A549 treated with dexamethasone at 1 μM for 4 hours (cell line): Measurements from ENCODE around the gene CHCHD10. TPM values are rescaled to one million over a fixed set of nuclear protein-coding genes. Genes with fewer than 3 reads are reported as not detected.

Source experiments
- total RNA-seq: library from RNA; stranded (reverse); fragments of 200-300 nt; extraction: Qiagen RNA extraction; gene quantifications from 5 replicates; pipeline ENCODE4 v1.2.3, GENCODE V29; 2022

The CHCHD10 gene
- total RNA-seq: 92.9 to 197 TPM (median 166 TPM) in 5 replicates

GRCh38 chr22:23767673-23768548, at the start of gene CHCHD10:
CHCHD10 (minus strand) TSS chr22:23767972; CDS start chr22:23767874, 98 bp downstream.

GRCh38 chr22:23786752-23787599, 19.2 kb upstream of the CHCHD10 start, which contains the start of gene SMARCB1:
SMARCB1 (plus strand) TSS chr22:23786966; CDS start chr22:23787170, 204 bp downstream.

GRCh38 chr22:23772649-23773473, 5.1 kb upstream of the CHCHD10 start, which contains the start of gene MMP11:
MMP11 (plus strand) TSS chr22:23772849; CDS start chr22:23772871, 22 bp downstream.

GRCh38 chr22:23762842-23763578, 4.8 kb downstream of the CHCHD10 start, which contains the start of gene C22orf15:
C22orf15 (plus strand) TSS chr22:23762990; CDS start chr22:23763307, 317 bp downstream.

GRCh38 chr22:23754220-23754919, 13.4 kb downstream of the CHCHD10 start, which contains the start of gene VPREB3:
VPREB3 (minus strand) TSS chr22:23754425; CDS start chr22:23754363, 62 bp downstream.

GRCh38 chr22:23750714-23751440, 16.9 kb downstream of the CHCHD10 start, which contains the start of gene ZNF70:
ZNF70 (minus strand) TSS chr22:23751112; CDS start chr22:23745140, 5,972 bp downstream.

Other genes with a start within 250 kb of the CHCHD10 start
- not detected in 5 replicates for gene IGLL1, start 187.7 kb downstream of the CHCHD10 start, total RNA-seq
- gene DRICH1, start 135.7 kb downstream of the CHCHD10 start, total RNA-seq: 0.11 to 0.41 TPM (median 0.12 TPM) in 4 of 5 replicates, not detected in the other
- not detected in 5 replicates for gene RGL4, start 77.0 kb downstream of the CHCHD10 start, total RNA-seq
- 1.1 to 1.5 TPM (median 1.3 TPM) in 5 replicates for gene ZNF70, start 16.9 kb downstream of the CHCHD10 start, total RNA-seq
- 0.33 to 1.2 TPM (median 0.80 TPM) in 5 replicates for gene VPREB3, start 13.5 kb downstream of the CHCHD10 start, total RNA-seq
- not detected in 5 replicates for gene C22orf15, start 5.0 kb downstream of the CHCHD10 start, total RNA-seq
- gene MMP11, start 4.9 kb upstream of the CHCHD10 start, total RNA-seq: 0.13 to 0.24 TPM (median 0.15 TPM) in 5 replicates
- gene SMARCB1, start 19.0 kb upstream of the CHCHD10 start, total RNA-seq: 49.6 to 56.0 TPM (median 54.7 TPM) in 5 replicates
- 0.35 to 0.88 TPM (median 0.74 TPM) in 5 replicates for gene DERL3, start 71.0 kb upstream of the CHCHD10 start, total RNA-seq
- gene SLC2A11, start 89.9 kb upstream of the CHCHD10 start, total RNA-seq: 7.9 to 11.3 TPM (median 10.2 TPM) in 5 replicates
- 512 to 892 TPM (median 860 TPM) in 5 replicates for gene MIF, start 126.4 kb upstream of the CHCHD10 start, total RNA-seq
- 0.16 to 0.35 TPM (median 0.26 TPM) in 5 replicates for gene GSTT2B, start 193.2 kb upstream of the CHCHD10 start, total RNA-seq
- 1.4 to 2.3 TPM (median 1.6 TPM) in 5 replicates for gene DDTL, start 198.9 kb upstream of the CHCHD10 start, total RNA-seq
- 107 to 148 TPM (median 134 TPM) in 5 replicates for gene DDT, start 206.5 kb upstream of the CHCHD10 start, total RNA-seq
- not detected in 5 replicates for gene GSTT2, start 212.2 kb upstream of the CHCHD10 start, total RNA-seq
- not detected in 5 replicates for gene GSTT4, start 237.5 kb upstream of the CHCHD10 start, total RNA-seq
- gene CABIN1, start 243.3 kb upstream of the CHCHD10 start, total RNA-seq: 20.6 to 38.7 TPM (median 35.5 TPM) in 5 replicates